CD4-positive, alpha-beta T cell treated with Interleukin-12 subunit alpha and Interleukin-12 subunit beta, for 1 hour (primary cell): Measurements from ENCODE around the gene TRIM52.
A peak's percentile ranks its signal among the peaks of the same experiment; 100 is the strongest.
"Not testable (repeated sequence)": the region's sequence is repeated elsewhere in the genome, so short reads cannot be mapped to it uniquely, and the experiment has no call there.

Experiments
- DNase-seq: peaks from one replicate; pipeline ENCODE4 v3.0.0-alpha.2; 2020

The TRIM52 gene

GRCh38 chr5:181260720-181261319, at the start of gene TRIM52:
TSS of gene TRIM52 (minus strand) at chr5:181261143. CDS start at chr5:181260813, 330 bp downstream.
- DNase-seq: peak; percentile 93

DNA sequence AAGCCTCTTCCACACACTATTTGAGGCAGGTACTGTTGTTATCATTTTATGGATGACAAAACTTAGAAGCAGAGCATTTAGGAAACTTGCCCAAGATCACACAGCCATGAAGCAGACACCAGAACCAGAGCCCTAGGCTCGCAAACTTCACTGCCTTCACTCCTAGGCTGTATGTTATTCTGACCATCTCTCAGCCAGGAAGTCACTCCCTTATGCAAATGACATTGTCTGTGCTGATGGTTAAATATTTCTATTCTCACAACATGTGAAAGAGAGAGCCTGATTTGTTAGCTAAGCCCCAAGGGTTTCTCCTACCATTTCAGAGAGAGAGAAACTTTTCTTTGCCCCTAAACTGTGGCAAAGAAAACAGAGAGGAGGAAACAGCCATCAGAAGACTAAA, 26.4 kb upstream of the TRIM52 start:
- DNase-seq: not testable (repeated sequence)

GRCh38 chr5:181285962-181286705, 25.2 kb upstream of the TRIM52 start:
- DNase-seq: not testable (repeated sequence)

DNA sequence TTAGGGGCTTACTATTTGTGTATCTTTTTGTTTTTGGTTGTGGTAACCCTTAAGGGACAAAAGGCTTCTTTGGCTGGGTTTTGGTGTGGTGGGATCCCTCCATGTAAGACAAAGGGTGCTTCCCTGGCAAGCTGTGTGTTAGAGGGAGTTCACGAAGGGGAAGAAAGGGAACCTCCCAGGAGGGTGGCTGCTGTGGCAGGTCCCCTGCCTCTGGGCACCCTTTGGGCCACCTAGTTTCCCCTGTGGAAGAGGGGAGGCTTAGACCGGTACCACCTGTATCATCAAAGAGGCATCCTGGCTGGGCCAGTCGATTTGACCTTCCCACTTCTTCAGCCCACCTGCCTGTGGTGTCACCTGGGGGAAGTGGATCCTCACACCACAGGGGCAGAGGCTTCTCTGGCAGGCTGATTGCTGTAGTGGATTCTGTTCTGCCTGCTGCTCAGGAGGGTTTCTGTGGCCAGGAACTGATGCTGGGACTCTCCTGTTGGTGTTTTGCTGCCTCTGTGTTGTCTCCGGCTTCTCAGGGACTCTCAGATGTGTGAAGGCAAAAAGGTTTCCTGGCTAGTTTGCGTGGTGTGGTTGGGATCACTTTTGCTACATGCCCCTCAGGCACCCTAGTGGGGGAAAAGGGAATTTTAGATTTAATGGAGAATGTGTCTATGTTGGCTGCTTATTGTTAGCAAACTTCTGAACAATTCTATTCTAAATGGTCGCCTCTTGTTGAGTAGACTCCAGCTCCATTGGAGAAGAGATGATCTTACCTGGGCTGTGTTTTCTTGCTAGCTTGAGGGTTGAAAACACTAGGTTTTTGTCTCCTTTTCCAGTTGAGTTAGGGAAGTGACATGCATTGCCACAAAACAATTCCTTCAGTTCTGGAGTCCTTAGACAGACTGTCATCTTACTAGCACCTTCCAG, 23.2 kb upstream of the TRIM52 start:
- DNase-seq: not testable (repeated sequence)

GRCh38 chr5:181283347-181283746, 22.4 kb upstream of the TRIM52 start:
- no peak for DNase-seq

- no peak for DNase-seq
Observed at GRCh38 chr5:181282874-181283273, 21.9 kb upstream of the TRIM52 start.

DNA sequence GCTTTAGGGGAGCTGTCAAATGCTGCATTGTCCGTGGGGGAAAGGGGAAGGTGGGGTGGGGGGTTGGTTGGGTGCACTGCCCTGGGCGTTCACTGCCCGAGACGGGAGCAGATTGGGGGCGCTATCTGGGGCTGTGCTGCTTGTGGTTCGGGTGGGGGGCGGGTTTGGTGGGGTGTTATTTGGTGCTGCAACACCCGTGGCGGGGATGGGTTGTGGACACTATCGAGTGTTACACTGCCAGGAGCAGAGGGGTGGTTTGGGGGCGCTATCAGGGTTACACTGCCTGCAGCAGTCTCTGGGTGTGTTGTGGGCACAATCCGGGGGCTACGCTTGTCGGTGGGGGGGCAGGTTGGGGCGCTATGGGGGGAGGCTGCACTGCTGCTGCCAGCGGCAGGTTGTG, 21.5 kb upstream of the TRIM52 start:
- DNase-seq: not testable (repeated sequence)

DNA sequence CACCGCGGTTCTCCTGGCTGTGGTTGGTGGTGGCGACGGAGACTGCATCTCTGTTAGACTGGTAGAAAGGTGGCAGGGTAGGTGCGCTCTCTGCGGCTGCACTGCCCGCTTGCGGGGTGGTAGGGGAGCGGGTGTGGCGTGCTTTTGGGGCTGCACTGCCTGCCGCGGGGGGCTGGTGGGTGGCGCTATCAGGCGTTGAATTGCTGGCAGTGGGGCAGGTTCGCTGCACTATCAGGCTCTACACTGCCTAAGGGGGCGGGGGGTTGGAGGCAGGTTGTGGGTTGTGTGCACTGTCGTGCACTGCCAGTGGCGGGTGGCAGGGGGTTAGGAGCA, 21.0 kb upstream of the TRIM52 start:
- no peak for DNase-seq

GRCh38 chr5:181281077-181281983, 20.4 kb upstream of the TRIM52 start:
- DNase-seq: no peak

GRCh38 chr5:181280251-181280762, 19.4 kb upstream of the TRIM52 start:
- DNase-seq: no peak

- DNase-seq: not testable (repeated sequence)
Observed at GRCh38 chr5:181273433-181273744, 12.4 kb upstream of the TRIM52 start.

DNA sequence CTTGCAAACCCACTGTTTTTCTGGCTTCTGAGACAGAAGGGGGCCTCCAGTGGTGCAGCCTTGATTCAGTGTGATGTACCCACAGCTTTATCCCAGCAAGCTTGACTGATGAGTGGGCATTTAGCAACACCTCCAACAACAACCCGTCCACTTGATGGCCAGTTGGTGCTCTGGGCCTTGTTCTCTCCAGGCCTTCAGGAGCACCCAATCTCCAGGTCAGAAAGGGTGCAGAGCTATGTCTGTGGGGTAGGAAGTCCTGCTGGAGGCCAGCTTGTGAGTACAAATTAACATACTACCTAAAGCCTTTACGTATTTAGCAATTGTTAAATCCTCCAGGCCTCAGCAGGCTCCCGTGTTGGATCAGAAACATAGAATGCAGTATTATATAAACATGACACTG, 10.1 kb upstream of the TRIM52 start:
- DNase-seq: no peak

- DNase-seq: not testable (repeated sequence)
Observed at GRCh38 chr5:181267907-181268306, 7.0 kb upstream of the TRIM52 start.

DNA sequence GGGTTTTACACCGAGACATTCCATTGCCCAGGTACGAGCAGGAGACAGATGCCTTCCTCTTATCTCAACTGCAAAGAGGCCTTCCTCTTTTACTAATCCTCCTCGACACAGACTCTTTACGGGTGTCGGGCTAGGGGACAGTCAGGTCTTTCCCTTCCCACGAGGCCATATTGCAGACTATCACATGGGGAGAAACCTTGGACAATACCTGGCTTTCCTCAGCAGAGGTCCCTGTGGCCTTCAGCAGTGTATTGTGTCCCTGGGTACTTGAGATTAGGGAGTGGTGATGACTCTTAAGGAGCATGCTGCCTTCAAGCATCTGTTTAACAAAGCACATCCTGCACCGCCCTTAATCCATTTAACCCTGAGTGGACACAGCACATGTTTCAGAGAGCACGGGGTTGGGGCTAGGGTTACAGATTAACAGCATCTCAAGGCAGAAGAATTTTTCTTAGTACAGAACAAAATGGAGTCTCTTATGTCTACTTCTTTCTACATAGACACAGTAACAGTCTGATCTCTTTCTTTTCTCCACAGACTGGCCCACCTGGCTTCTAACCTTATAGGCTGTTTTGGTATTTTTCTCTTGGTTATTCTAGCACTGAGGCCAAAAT, 6.5 kb upstream of the TRIM52 start:
- not testable (repeated sequence) for DNase-seq

DNA sequence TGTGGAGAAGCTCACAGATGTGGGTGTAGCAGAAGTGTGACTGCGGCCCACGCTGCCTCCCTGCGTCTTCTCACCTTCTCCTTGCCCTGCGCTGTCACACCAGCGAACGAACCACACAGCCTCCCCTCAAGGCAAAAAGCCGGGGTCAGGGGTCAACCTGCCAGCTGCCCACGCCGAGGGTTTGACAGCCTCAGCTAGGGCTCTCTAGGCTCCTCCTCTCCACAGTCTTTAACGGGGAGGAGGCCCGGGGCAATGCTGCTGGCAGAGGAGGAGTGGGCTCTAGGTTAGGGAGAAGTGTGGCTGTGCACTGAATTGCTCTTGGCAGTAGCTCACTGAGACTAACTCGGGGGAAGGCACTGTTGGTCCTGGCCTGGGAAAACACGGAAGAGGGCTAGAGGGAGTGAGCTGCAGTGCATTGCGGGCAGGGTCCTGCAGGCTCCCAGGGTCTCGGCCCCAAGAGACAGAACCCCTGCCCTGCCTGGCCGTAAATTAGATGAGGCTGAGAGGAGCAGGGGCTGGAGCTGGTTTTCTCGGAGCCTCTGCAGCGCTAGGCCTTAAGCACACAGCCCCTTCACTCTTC, 4.2 kb upstream of the TRIM52 start:
- no peak for DNase-seq

GRCh38 chr5:181263633-181264032, 2.7 kb upstream of the TRIM52 start:
- DNase-seq: no peak

- peak; percentile 81 for DNase-seq
Observed at GRCh38 chr5:181261320-181262049, 542 bp upstream of the TRIM52 start.

DNA sequence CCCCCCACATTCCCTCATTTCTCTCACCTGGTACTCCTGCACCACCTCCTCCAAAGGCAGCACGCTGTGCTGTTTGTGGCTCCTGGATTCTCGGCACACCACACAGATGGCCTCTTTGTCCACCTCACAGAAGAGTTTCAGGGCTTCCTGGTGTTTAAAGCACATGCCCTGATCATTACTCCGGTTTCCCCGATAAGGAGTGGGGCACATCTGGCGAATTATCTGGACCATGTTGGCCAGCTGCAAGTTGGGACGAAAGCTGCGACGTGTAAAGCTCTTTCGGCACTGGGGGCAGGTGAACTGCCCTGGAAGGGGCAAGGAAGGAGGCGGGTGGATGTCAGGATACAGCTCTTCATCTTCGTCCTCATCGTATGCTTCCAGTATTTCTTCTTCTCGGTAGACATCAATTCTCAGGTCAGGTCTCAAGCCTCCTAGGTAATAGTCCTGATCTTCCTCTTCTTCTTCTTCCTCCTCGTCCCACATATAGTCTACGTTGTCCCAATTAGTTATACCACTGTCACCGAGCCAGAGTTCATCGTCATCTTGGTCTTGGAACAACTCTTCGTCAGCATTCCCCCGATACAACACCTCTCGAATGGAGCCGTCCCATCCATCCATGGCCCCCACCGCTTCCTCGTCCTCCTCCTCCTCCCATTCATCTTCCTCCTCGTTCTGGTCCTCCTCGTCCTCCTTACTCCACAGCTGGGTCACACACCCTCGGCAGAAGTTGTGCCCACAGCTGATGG, 796 bp downstream of the TRIM52 start:
- no peak for DNase-seq

DNA sequence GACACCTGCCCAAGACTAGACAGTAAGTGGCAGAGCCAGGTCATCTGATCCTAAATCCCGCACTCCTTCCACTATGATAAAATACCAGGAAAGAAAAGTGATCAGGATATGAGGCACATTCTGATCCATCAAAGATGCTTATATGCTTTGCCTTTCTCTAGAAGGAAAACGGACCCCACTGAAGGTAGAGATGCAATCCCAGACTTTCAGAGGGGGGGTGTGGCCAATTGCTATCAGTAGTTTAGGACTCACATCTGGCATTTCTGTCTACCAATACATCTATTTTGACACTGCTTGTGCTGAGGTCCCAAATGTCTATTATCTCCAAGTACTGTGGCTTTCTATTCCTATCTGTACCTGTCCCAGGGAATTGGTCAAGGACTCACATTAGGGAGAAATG, 1.7 kb downstream of the TRIM52 start:
- DNase-seq: no peak

- no peak for DNase-seq
Observed at GRCh38 chr5:181258576-181258975, 2.4 kb downstream of the TRIM52 start.
